Neural cell (in vitro differentiated cells): ENCODE measurements around the gene KLC3. TPM values are rescaled to one million over a fixed set of nuclear protein-coding genes. Genes with fewer than 3 reads are reported as not detected.

Experiments used
- H2AFZ ChIP-seq: fragments of 200-600, 300-800 bp; sonication (generic), shearing (Covaris generic); 2 replicates; pipeline ENCODE4 v1.6.0; 2014; ENCODE audit warnings: low read depth, mild to moderate bottlenecking, antibody characterized with exemption, low read length, moderate library complexity
- H3F3A ChIP-seq: fragments of 200-600 bp; shearing (Covaris generic); 2 replicates; pipeline ENCODE4 v1.6.1; 2016; ENCODE audit warnings: mild to moderate bottlenecking, moderate library complexity, mixed read lengths, antibody characterized with exemption, low read length; ENCODE audit not compliant: insufficient read depth, poor library complexity, severe bottlenecking
- H3K27ac ChIP-seq: fragments of 200-600, 300-800 bp; sonication (generic), shearing (Covaris generic); 2 replicates; pipeline ENCODE4 v1.5.1; 2014; ENCODE audit warnings: mild to moderate bottlenecking, low read length, moderate library complexity
- H3K27me3 ChIP-seq: fragments of 300-800, 200-600 bp; sonication (generic), shearing (Covaris generic); 2 replicates; pipeline ENCODE4 v1.6.0; 2014; ENCODE audit warnings: mild to moderate bottlenecking, low read depth, low read length, moderate library complexity; ENCODE audit not compliant: insufficient read depth
- H3K36me3 ChIP-seq: fragments of 300-800, 200-600 bp; sonication (generic), shearing (Covaris generic); 2 replicates; pipeline ENCODE4 v1.5.1; 2014; ENCODE audit warnings: mild to moderate bottlenecking, antibody characterized with exemption, low read length, moderate library complexity; ENCODE audit not compliant: insufficient read depth
- H3K4me2 ChIP-seq: fragments of 300-800, 200-600 bp; sonication (generic), shearing (Covaris generic); 2 replicates; pipeline ENCODE4 v1.6.0; 2014; ENCODE audit warnings: mild to moderate bottlenecking, low read length
- H3K4me3 ChIP-seq: fragments of 300-800, 200-600 bp; sonication (generic), shearing (Covaris generic); 2 replicates; pipeline ENCODE4 v1.5.1; 2014; ENCODE audit warnings: mild to moderate bottlenecking, low read length, moderate library complexity
- H3K79me2 ChIP-seq: fragments of 200-600 bp; shearing (Covaris generic); replicated peaks from 2 replicates; pipeline ENCODE4 v1.6.0; 2014; ENCODE audit warnings: mild to moderate bottlenecking, low read length, moderate library complexity; ENCODE audit not compliant: insufficient read depth
- H3K9ac ChIP-seq: fragments of 300-800, 200-600 bp; sonication (generic), shearing (Covaris generic); 2 replicates; pipeline ENCODE4 v1.6.1; 2016; ENCODE audit warnings: mild to moderate bottlenecking, low read length, mixed read lengths
- H3K9me2 ChIP-seq: fragments of 200-600 bp; shearing (Covaris generic); 2 replicates; pipeline ENCODE4 v1.6.1; 2016; ENCODE audit warnings: mild to moderate bottlenecking, low read length, mixed read lengths; ENCODE audit not compliant: insufficient read depth
- H3K9me3 ChIP-seq: fragments of 200-600, 300-800 bp; sonication (generic), shearing (Covaris generic); 2 replicates; pipeline ENCODE4 v1.6.1; 2016; ENCODE audit warnings: mild to moderate bottlenecking, mixed run types, low read length, moderate library complexity, mixed read lengths
- H4K20me1 ChIP-seq: fragments of 200-600 bp; shearing (Covaris generic); 2 replicates; pipeline ENCODE4 v1.6.1; 2016; ENCODE audit warnings: mild to moderate bottlenecking, mixed run types; ENCODE audit not compliant: insufficient read depth
- EP300 ChIP-seq: fragments of 450-650 bp; conservative IDR thresholded peaks from 2 replicates; pipeline ENCODE4 v1.6.1; 2014; ENCODE audit warnings: antibody characterized with exemption, mild to moderate bottlenecking, moderate library complexity; ENCODE audit not compliant: poor library complexity, severe bottlenecking
- EZH2 ChIP-seq: fragments of 200-600, 300-800 bp; shearing (Covaris generic), sonication (generic); IDR thresholded peaks from 2 replicates; pipeline ENCODE4 v1.6.1; 2014; ENCODE audit warnings: antibody characterized with exemption, low read length, borderline replicate concordance, mild to moderate bottlenecking; ENCODE audit not compliant: insufficient read depth, poor library complexity, severe bottlenecking
- MXI1 ChIP-seq: fragments of 450-650 bp; conservative IDR thresholded peaks from 2 replicates; pipeline ENCODE4 v1.6.1; 2014; ENCODE audit warnings: antibody characterized with exemption, mild to moderate bottlenecking; ENCODE audit not compliant: poor library complexity, severe bottlenecking
- POLR2AphosphoS5 ChIP-seq: IDR thresholded peaks from 2 replicates; pipeline ENCODE4 v1.6.1; 2012
- RAD21 ChIP-seq: fragments of 450-650 bp; conservative IDR thresholded peaks from 2 replicates; pipeline ENCODE4 v1.6.1; 2014; ENCODE audit warnings: antibody characterized with exemption, mild to moderate bottlenecking, moderate library complexity
- SMC3 ChIP-seq: fragments of 450-650 bp; conservative IDR thresholded peaks from 2 replicates; pipeline ENCODE4 v1.6.1; 2014; ENCODE audit warnings: antibody characterized with exemption, mild to moderate bottlenecking, moderate library complexity; ENCODE audit not compliant: poor library complexity
- polyA plus RNA-seq: library from polyadenylated mRNA; depleted of rRNA; stranded (reverse); fragments of >200 nt; gene quantifications from 2 replicates; pipeline ENCODE4 v1.2.3, GENCODE V29; 2014
- TF ChIP-seq, protein P1 (sequence below): fragments of 450-650 bp; IDR thresholded peaks from 2 replicates; pipeline ENCODE4 v1.5.1; 2014; ENCODE audit warnings: antibody characterized with exemption, mild to moderate bottlenecking, moderate library complexity; ENCODE audit not compliant: poor library complexity, severe bottlenecking
- TF ChIP-seq, protein P2 (sequence below): IDR thresholded peaks from 2 replicates; pipeline ENCODE4 v1.6.1; 2012; ENCODE audit warnings: borderline replicate concordance

The KLC3 gene
- polyA plus RNA-seq, 1 donor from 2014 or later: not detected

DNA sequence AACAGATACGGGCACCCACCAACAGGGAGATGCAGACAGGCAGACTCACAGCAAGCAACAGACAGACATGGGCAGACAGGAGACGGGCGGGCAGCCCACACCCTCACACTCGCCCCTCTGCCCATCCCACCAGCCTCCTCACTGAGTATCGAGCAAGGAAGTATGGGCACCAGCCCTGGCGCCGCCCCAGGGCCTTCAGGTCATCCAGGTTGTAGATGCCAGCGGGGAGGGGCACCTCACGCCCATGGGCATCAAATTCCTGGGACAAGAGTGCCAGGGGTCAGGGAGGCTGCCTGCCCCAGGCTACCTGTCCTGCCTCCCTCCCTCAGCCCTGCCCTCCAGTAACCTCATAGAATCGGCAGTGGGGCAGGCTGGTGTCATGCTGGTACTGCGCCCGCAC, 24.1 kb downstream of the KLC3 start:
- H3K79me2 ChIP-seq: peaks cover 4% of the 10 kb centered on the region
- H3K9ac ChIP-seq: no peak overlapping the region
- H3K27me3 ChIP-seq: no peaks in the 10 kb centered on the region
- H3K4me2 ChIP-seq: no peak overlapping the region
- H3K36me3 ChIP-seq: no peaks in the 10 kb centered on the region
- H4K20me1 ChIP-seq: no peaks in the 10 kb centered on the region
- no peaks in the 10 kb centered on the region for H3F3A ChIP-seq
- TF ChIP-seq, protein P1, sequence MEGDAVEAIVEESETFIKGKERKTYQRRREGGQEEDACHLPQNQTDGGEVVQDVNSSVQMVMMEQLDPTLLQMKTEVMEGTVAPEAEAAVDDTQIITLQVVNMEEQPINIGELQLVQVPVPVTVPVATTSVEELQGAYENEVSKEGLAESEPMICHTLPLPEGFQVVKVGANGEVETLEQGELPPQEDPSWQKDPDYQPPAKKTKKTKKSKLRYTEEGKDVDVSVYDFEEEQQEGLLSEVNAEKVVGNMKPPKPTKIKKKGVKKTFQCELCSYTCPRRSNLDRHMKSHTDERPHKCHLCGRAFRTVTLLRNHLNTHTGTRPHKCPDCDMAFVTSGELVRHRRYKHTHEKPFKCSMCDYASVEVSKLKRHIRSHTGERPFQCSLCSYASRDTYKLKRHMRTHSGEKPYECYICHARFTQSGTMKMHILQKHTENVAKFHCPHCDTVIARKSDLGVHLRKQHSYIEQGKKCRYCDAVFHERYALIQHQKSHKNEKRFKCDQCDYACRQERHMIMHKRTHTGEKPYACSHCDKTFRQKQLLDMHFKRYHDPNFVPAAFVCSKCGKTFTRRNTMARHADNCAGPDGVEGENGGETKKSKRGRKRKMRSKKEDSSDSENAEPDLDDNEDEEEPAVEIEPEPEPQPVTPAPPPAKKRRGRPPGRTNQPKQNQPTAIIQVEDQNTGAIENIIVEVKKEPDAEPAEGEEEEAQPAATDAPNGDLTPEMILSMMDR: no peak
- TF ChIP-seq EZH2 (no peak), RAD21 (no peak), SMC3 (no peak), MXI1 (no peak), POLR2AphosphoS5 (no peak), EP300 (no peak)
- TF ChIP-seq, protein P2, sequence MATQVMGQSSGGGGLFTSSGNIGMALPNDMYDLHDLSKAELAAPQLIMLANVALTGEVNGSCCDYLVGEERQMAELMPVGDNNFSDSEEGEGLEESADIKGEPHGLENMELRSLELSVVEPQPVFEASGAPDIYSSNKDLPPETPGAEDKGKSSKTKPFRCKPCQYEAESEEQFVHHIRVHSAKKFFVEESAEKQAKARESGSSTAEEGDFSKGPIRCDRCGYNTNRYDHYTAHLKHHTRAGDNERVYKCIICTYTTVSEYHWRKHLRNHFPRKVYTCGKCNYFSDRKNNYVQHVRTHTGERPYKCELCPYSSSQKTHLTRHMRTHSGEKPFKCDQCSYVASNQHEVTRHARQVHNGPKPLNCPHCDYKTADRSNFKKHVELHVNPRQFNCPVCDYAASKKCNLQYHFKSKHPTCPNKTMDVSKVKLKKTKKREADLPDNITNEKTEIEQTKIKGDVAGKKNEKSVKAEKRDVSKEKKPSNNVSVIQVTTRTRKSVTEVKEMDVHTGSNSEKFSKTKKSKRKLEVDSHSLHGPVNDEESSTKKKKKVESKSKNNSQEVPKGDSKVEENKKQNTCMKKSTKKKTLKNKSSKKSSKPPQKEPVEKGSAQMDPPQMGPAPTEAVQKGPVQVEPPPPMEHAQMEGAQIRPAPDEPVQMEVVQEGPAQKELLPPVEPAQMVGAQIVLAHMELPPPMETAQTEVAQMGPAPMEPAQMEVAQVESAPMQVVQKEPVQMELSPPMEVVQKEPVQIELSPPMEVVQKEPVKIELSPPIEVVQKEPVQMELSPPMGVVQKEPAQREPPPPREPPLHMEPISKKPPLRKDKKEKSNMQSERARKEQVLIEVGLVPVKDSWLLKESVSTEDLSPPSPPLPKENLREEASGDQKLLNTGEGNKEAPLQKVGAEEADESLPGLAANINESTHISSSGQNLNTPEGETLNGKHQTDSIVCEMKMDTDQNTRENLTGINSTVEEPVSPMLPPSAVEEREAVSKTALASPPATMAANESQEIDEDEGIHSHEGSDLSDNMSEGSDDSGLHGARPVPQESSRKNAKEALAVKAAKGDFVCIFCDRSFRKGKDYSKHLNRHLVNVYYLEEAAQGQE: no peak
- H3K9me2 ChIP-seq: no peaks in the 10 kb centered on the region
- no peak overlapping the region for H3K4me3 ChIP-seq
- H2AFZ ChIP-seq: no peak overlapping the region
- H3K9me3 ChIP-seq: no peaks in the 10 kb centered on the region
- H3K27ac ChIP-seq: no peak overlapping the region

DNA sequence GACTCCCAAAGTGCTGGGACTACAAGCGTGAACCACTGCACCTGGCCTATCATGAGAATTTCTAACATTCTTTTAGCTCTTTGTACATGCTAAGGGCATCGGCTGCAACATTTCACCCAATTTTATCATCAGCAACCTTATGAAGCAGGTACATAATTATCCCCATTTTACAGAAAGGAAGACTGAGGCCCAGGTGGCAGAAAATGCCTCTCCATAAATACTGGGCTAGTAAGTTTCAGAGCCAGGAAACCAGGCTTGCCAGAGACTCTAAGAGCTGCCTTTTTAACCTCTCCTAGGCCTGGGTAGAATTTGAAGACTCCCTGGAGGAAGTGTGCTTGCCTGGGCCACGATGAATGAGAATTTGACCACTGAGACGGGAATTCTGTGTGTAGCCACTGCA, 27.6 kb downstream of the KLC3 start:
- no peak overlapping the region for H3K4me3 ChIP-seq
- H3K4me2 ChIP-seq: no peak overlapping the region

More for the DNA sequence above, 27.6 kb downstream of the KLC3 start:
- Histone ChIP-seq H3K27ac (no peak overlapping the region), H3K79me2 (peaks cover 8% of the 10 kb centered on the region), H4K20me1 (no peaks in the 10 kb centered on the region), H3K27me3 (no peaks in the 10 kb centered on the region), H3K9ac (no peak overlapping the region), H2AFZ (no peak overlapping the region), H3F3A (no peaks in the 10 kb centered on the region), H3K36me3 (no peaks in the 10 kb centered on the region), H3K9me2 (no peaks in the 10 kb centered on the region), H3K9me3 (no peaks in the 10 kb centered on the region)
- TF ChIP-seq MXI1 (no peak), RAD21 (no peak), EZH2 (no peak)
- TF ChIP-seq, protein P2: no peak
- TF ChIP-seq, protein P1: no peak
